Stimulated activated CD4-positive, alpha-beta T cell treated with anti-CD3 and anti-CD28 coated beads, Interleukin-4, amount 100 ng/mL, for 24 hours (primary cell): ENCODE measurements around the gene SPHK2.
"Not testable (repeated sequence)": the region's sequence is repeated elsewhere in the genome, so short reads cannot be mapped to it uniquely, and the experiment has no call there.

ENCODE experiments used
- DNase-seq: peaks from one replicate; pipeline ENCODE4 v3.0.0-alpha.2; 2020

The SPHK2 gene

DNA sequence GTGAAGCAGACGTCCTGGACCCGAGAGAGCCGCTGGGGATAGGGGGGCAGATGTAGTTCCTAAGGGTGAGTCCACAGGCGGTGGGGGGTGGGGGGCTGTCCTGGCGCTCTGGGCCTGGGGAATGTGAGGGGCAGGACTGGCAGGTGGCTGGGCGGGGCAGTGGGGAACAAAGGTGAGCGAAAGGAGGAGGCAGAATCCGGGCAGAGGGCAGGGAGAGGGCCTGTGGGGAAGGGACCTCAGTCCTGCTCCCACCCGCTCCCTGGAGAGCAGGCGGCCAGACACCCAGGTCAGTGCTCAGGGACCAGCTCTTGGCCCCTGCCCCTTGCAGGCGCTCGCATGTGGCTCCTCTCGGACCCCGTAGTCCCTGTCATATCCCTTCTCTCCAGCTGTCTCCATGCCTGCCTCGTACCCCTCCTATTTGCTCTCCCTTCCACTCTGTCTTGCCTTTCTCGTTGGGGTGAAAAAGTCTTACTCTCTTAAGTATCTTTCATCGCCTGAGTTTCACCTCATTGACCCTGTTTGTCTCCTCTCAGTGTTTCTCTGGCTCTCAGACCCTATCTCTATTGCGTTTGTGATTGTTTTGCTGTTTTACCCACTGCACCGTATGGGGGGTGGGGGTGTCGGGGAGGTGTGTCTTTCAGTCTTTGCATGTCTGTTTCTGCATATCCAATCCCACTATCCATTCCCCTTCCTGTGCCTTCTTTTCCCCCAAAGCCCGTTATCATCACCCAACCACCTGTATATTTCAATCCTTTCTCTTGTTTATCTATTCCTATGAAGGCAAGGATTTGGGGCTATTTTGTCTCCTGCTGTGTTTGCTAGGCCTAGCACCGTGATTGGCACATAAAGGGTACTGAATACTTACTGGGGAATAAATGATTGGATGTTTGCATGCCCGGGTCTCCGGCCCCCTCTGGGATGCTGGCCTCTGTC lies 5.8 kb downstream of the SPHK2 start:
- DNase-seq: peak; percentile 7

GRCh38 chr19:48625891-48626327 lies 6.6 kb downstream of the SPHK2 start:
- no peak for DNase-seq

DNA sequence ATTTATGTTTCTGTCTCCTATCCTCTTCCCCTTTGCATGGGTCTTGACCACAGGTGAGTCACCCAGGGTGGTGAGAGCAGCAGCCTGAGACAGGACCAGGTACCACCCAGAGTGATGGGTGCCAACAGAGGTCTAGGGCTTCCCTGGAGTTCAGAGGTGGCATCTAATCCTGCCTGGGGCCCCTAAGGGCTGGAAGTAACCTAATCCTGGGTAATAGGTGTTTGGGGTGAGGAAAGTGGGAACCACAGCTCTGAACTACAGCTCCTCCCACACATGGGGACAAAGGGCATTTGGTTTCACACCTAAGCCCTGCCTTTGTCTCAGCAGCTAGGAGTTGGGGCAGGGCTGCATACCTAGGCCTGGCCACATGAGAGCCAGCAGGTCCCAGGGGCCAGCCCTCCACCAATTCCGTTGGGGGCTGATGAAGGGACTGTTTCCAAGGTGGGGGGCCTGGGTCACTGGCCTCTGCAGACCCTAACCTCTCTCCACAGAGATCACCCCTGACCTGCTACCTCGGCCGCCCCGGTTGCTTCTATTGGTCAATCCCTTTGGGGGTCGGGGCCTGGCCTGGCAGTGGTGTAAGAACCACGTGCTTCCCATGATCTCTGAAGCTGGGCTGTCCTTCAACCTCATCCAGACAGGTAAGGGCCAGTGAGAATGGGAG lies 8.0 kb downstream of the SPHK2 start:
- peak; percentile 33 for DNase-seq

DNA sequence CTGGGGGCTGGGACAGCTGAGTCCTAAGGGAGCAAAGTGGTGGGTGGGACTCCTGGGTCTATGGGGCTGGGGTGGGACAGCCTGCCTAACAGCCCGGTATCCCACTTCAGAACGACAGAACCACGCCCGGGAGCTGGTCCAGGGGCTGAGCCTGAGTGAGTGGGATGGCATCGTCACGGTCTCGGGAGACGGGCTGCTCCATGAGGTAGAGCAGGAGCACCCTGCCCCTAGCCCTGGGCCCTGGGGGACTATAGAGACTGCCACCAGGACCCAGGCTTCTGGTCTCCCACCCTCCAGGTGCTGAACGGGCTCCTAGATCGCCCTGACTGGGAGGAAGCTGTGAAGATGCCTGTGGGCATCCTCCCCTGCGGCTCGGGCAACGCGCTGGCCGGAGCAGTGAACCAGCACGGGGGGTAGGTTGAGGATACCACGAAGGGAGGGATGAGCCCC lies 8.6 kb downstream of the SPHK2 start:
- no peak for DNase-seq

DNA sequence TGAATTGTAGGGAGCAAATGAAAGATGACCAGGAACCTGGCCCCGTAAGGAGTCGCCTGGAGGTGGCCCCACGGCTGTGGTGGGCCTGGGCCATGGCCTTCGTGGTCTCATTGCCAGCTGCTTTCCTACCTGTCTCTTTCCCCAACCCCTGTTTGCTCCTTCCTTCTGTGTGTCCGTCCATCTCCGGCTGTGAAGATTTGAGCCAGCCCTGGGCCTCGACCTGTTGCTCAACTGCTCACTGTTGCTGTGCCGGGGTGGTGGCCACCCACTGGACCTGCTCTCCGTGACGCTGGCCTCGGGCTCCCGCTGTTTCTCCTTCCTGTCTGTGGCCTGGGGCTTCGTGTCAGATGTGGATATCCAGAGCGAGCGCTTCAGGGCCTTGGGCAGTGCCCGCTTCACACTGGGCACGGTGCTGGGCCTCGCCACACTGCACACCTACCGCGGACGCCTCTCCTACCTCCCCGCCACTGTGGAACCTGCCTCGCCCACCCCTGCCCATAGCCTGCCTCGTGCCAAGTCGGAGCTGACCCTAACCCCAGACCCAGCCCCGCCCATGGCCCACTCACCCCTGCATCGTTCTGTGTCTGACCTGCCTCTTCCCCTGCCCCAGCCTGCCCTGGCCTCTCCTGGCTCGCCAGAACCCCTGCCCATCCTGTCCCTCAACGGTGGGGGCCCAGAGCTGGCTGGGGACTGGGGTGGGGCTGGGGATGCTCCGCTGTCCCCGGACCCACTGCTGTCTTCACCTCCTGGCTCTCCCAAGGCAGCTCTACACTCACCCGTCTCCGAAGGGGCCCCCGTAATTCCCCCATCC lies 9.4 kb downstream of the SPHK2 start:
- DNase-seq: peak; percentile 3

DNA sequence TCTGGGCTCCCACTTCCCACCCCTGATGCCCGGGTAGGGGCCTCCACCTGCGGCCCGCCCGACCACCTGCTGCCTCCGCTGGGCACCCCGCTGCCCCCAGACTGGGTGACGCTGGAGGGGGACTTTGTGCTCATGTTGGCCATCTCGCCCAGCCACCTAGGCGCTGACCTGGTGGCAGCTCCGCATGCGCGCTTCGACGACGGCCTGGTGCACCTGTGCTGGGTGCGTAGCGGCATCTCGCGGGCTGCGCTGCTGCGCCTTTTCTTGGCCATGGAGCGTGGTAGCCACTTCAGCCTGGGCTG lies 9.9 kb downstream of the SPHK2 start:
- DNase-seq: no peak

GRCh38 chr19:48629599-48630295 lies 10.4 kb downstream of the SPHK2 start:
- DNase-seq: peak; percentile 24

DNA sequence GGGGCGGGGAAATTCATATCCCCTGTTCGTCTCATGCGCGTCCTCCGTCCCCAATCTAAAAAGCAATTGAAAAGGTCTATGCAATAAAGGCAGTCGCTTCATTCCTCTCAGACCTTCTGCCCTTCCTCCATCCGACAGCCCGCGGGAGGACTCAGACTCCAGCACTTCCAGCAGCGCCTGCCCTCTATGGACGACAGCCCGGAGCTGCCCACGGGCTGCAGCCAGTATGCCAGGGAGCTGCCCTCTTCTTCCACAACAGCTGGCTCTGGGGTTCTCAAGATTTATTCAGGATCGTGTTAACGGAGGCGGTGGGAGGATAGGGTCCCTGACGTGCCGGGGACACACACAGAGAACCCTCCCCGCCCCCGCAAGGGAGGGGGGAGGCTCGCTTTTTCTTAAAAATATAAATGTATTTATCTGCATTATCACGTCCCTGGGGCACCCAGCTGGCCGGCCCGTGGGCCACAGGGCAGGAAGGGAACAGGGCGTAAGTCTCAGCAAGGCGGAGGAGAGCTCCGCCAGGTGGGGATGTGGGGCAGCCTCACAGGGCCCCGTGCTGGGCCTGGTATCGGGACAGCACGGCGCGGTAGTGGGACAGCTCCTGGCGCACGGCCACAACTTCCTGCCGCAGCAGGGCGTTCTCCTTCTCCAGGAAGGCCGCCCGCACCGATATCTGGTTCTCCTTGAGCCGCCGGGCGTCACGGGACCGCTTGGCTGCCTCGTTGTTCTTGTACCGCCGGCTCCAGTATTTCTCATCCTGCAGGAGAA lies 11.2 kb downstream of the SPHK2 start:
- peak; percentile 3 for DNase-seq

- no peak for DNase-seq
These were observed 11.9 kb downstream of the SPHK2 start for GRCh38 chr19:48631225-48631624.

GRCh38 chr19:48632286-48632685 lies 13.0 kb downstream of the SPHK2 start:
- not testable (repeated sequence) for DNase-seq

- peak; percentile 12 for DNase-seq
These were observed 13.4 kb downstream of the SPHK2 start for GRCh38 chr19:48632692-48633147.

DNA sequence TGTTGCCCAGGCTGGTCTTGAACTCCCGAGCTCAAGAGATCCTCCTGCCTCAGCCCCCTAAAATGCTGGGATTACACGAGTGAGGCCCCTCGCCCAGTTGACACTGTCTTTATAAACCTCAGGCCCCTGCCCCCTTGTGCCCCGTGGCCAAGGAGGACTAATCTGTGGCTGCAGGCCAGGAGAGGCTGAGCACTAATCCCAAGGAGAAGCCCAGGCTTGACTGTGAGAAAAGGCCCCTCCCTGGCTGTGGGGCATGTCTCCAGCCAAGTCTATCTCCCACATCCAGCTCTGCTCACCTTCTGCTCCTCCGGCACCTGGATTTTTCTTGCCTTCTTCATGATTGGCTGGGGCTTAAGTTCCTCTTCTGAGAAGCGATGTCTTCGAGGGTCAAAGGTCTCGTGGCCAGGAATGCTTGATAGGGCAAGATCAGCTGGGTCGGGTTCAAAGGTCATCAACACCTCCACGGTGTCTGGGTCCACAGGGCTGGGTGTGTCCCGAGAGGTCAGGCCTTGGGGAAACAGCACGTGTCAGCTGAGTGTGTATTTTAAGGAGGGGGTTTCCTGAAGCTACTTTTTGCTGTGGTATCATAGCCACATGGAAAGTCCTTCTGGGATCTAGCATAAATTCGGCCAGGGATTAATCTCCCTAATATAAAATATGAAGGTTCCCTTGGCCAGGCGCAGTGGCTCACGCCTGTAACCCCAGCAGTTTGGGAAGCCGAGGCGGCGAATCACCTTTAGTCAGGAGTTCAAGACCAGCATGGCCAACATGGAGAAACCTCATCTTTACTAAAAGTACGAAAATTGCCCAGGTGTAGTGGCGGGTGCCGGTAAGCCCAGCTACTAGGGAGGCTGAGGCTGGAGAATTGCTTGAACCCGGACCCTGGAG lies 14.1 kb downstream of the SPHK2 start:
- DNase-seq: no peak

DNA sequence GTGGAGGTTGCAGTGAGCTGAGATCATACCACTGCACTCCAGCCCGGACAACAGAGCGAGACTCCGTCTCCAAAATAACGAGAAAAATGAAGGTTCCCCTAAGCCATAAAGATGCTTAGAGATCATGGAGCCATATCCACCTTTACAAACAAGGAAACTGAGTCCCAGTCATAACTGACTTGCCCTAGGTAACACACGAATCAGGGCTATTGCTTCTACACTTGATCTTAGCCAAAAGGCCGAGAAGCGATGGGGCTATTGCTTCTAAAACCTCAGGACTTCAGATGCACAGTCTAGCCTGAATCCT lies 14.7 kb downstream of the SPHK2 start:
- DNase-seq: no peak

DNA sequence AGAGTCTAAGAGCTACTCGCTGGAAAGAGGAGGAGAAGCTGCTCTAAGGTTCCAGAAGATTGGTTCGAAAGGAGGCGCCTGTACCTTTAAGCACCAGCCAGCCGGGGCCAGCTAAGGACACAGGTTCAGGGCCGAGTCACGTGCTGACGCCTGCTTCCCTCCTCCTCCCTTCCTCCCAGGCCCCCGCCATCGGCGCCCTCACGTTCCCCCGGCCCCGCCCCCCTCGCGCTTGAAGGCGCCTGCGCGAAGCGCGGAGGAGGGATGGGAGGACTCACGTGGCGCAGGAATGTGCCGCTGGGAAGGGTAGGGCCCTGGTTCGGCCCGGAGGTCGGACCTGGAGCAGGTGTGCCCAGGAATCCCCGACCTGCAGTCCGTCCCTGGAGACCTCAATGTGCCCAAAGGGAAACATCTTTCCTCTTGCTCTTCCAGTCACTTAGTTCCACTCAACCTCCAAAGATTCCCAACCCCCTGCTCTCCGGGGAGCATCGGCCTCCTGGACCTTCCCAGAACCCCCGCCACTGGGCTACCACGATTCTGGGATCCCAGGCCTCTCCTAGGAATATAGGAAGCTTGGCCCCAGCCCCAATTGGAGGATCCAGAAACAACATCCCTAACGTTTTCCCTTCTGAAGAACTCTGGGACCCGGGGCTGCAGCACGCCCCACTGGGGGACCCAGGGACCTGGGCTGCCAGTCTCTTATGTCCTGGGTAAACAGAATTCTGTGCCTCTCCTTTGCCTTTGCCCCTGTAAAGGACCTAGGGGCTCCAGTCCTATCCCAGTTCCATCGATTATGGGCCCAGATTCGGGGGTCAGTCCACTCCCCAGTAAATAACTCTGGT lies 15.3 kb downstream of the SPHK2 start:
- peak; percentile 93 for DNase-seq

DNA sequence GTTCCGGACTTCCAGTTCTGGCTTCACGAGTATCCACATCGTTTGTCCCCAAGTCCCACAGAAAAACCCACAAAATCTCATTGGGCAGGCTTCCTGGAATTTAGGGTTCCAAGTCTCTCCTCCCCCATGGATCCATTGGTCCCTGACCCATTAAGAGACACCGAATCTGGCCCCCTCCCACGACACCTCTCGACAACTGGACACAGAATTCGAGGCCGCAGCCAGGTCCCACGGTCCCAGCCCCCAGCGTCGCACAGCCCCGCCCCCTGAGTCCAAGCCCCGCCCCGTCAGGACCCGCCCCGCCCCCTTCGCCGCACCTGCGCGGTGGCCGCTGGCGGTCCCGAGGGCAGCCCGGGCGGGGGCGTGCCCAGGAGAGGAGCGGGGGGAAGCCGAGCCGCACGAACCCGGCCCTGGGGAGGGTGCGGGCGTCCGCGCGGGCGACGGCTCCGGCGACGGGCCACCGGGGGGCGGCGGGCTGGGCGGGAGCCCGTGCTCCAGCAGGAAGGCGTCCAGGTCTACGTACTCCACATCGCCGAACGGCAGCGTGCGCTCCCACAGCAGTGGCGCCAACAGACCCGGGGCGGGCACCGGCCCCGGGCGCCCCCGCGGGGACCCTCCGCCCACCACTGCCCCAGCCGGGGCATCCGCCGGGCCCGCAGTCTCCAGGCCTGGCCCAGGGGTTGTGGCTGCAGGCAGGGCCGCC lies 16.1 kb downstream of the SPHK2 start:
- peak; percentile 75 for DNase-seq

GRCh38 chr19:48635966-48636858 lies 16.9 kb downstream of the SPHK2 start:
- peak; percentile 16 for DNase-seq

GRCh38 chr19:48636859-48637448 lies 17.6 kb downstream of the SPHK2 start, which contains the start of gene DBP:
DBP (minus strand) TSS chr19:48637379; CDS start chr19:48636994, 385 bp downstream.
- DNase-seq: no peak
